SU-DHL-6 (cell line): Measurements from ENCODE around the gene PWP2.

Experiments used
- H2AFZ ChIP-seq: fragments of 200-600 bp; sonication (generic); 2 replicates; pipeline ENCODE4 v1.6.1; 2014; ENCODE audit warnings: low read depth, mild to moderate bottlenecking, moderate library complexity, mixed read lengths, antibody characterized with exemption, low read length; ENCODE audit not compliant: severe bottlenecking
- H3F3A ChIP-seq: fragments of 200-600 bp; shearing (Covaris generic); 2 replicates; pipeline ENCODE4 v1.6.0; 2016; ENCODE audit warnings: antibody characterized with exemption, mild to moderate bottlenecking; ENCODE audit not compliant: insufficient read depth
- H3K27ac ChIP-seq: fragments of 200-600 bp; sonication (generic); 2 replicates; pipeline ENCODE4 v1.5.1; 2016; ENCODE audit warnings: low read depth, mild to moderate bottlenecking, low read length, moderate library complexity, mixed read lengths
- H3K27me3 ChIP-seq: fragments of 200-600 bp; sonication (generic), shearing (Covaris generic); 2 replicates; pipeline ENCODE4 v1.6.0; 2014; ENCODE audit warnings: mild to moderate bottlenecking, low read length
- H3K36me3 ChIP-seq: fragments of 200-600 bp; sonication (generic); 2 replicates; pipeline ENCODE4 v1.6.1; 2014; ENCODE audit warnings: mild to moderate bottlenecking, low read length, mixed read lengths
- H3K4me2 ChIP-seq: fragments of 300-600, 200-600 bp; shearing (Covaris generic), sonication (generic); 2 replicates; pipeline ENCODE4 v1.6.0; 2014; ENCODE audit warnings: low read length, low read depth, mild to moderate bottlenecking; ENCODE audit not compliant: poor library complexity, severe bottlenecking
- H3K4me3 ChIP-seq: fragments of 200-600 bp; sonication (generic); 2 replicates; pipeline ENCODE4 v1.5.1; 2014; ENCODE audit warnings: antibody characterized with exemption, low read length, mild to moderate bottlenecking, mixed read lengths; ENCODE audit not compliant: insufficient read depth, poor library complexity, severe bottlenecking
- H3K79me2 ChIP-seq: fragments of 200-600 bp; sonication (generic); 2 replicates; pipeline ENCODE4 v1.6.1; 2014; ENCODE audit warnings: mild to moderate bottlenecking, low read length, moderate library complexity; ENCODE audit not compliant: insufficient read depth
- H3K9ac ChIP-seq: fragments of 200-600 bp; sonication (generic); 2 replicates; pipeline ENCODE4 v1.7.0; 2014; ENCODE audit warnings: mild to moderate bottlenecking, low read length
- H3K9me2 ChIP-seq: fragments of 200-600 bp; sonication (generic); replicated peaks from 2 replicates; pipeline ENCODE4 v1.6.1; 2014; ENCODE audit warnings: low read length; ENCODE audit not compliant: insufficient read depth
- H3K9me3 ChIP-seq: fragments of 200-600 bp; sonication (generic); 2 replicates; pipeline ENCODE4 v1.6.1; 2014; ENCODE audit warnings: low read length, mixed read lengths; ENCODE audit not compliant: insufficient read depth
- H4K20me1 ChIP-seq: fragments of 200-600 bp; sonication (generic); 2 replicates; pipeline ENCODE4 v1.6.1; 2014; ENCODE audit warnings: low read depth, mild to moderate bottlenecking, antibody characterized with exemption, low read length, moderate library complexity, mixed read lengths
- EZH2phosphoT487 ChIP-seq: fragments of 200-600 bp; sonication (generic), shearing (Covaris generic); conservative IDR thresholded peaks from 2 replicates; pipeline ENCODE4 v1.6.1; 2018; ENCODE audit warnings: mild to moderate bottlenecking, antibody characterized with exemption, low read length, moderate library complexity, mixed read lengths
- TF ChIP-seq, protein P1 (sequence below): fragments of 200-600 bp; sonication (generic); IDR thresholded peaks from one replicate; pipeline ENCODE4 v1.5.1; 2017; ENCODE audit warnings: antibody characterized with exemption, mild to moderate bottlenecking, low read length, moderate library complexity; ENCODE audit not compliant: insufficient read depth, poor library complexity, severe bottlenecking

The PWP2 gene

GRCh38 chr21:44088401-44088780 is 18.8 kb upstream of the PWP2 start:
- no peaks in the 10 kb centered on the region for H3K79me2 ChIP-seq
- no peaks in the 10 kb centered on the region for H3F3A ChIP-seq
- H3K36me3 ChIP-seq = no peaks in the 10 kb centered on the region; the same call in 1 of the 2 replicates
- H2AFZ ChIP-seq = no peak overlapping the region
- H3K27ac ChIP-seq = no peak overlapping the region
- no peaks in the 10 kb centered on the region for H3K9me3 ChIP-seq
- H3K4me3 ChIP-seq = no peak overlapping the region
- no peak overlapping the region for H3K9ac ChIP-seq
- H4K20me1 ChIP-seq = no peaks in the 10 kb centered on the region
- H3K27me3 ChIP-seq = no peaks in the 10 kb centered on the region
- no peaks in the 10 kb centered on the region for H3K9me2 ChIP-seq
- no peak overlapping the region for H3K4me2 ChIP-seq
- no peak for TF ChIP-seq EZH2phosphoT487
- TF ChIP-seq, protein P1, sequence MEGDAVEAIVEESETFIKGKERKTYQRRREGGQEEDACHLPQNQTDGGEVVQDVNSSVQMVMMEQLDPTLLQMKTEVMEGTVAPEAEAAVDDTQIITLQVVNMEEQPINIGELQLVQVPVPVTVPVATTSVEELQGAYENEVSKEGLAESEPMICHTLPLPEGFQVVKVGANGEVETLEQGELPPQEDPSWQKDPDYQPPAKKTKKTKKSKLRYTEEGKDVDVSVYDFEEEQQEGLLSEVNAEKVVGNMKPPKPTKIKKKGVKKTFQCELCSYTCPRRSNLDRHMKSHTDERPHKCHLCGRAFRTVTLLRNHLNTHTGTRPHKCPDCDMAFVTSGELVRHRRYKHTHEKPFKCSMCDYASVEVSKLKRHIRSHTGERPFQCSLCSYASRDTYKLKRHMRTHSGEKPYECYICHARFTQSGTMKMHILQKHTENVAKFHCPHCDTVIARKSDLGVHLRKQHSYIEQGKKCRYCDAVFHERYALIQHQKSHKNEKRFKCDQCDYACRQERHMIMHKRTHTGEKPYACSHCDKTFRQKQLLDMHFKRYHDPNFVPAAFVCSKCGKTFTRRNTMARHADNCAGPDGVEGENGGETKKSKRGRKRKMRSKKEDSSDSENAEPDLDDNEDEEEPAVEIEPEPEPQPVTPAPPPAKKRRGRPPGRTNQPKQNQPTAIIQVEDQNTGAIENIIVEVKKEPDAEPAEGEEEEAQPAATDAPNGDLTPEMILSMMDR = no peak

DNA sequence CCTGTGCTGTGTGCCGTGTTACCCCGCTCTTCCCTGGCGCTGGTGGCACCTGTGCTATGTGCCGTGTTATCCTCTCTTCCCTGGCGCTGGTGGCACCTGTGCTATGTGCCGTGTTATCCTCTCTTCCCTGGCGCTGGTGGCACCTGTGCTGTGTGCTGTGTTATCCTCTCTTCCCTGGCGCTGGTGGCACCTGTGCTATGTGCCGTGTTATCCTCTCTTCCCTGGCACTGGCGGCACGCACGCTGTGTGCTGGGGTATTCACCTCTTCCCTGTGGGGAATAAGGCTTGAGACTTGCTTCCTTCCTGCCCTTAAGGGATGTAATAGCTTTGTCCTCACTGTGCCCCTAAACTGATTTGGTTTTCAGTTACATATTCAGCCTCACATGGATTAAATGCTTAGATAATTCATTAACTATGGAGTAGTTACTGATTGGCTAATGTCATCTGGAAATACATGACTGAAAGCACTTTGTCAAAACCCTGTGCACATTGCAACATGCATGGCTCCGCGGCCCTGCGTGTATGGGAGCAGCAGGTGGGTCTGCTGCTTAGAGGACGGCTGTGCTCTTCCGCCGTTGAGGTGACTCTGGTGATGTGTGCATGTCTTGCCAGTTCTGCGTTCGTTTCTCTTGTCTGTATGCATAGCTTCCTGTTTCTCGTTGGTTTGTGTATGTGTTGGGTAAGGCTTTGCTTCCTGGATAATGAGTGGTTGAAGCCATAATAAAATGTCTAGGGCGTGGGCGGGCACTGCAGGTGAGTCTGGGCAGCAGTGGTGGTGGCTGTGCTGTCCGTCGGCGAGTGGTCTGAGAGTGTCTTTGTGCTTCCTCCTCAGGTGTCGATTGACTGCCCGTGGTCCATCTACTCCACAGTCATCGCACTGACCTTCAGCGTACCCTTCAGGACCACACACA is 17.9 kb upstream of the PWP2 start:
- no peaks in the 10 kb centered on the region for H3K79me2 ChIP-seq
- TF ChIP-seq, protein P1 = no peak
- TF ChIP-seq EZH2phosphoT487 = no peak
- H4K20me1 ChIP-seq = no peaks in the 10 kb centered on the region
- H2AFZ ChIP-seq = no peak overlapping the region
- peak overlapping the region; percentile 58; the same call in 1 of the 2 replicates for H3K27ac ChIP-seq
- no peaks in the 10 kb centered on the region; the same call in 1 of the 2 replicates for H3K36me3 ChIP-seq
- H3K4me2 ChIP-seq = no peak overlapping the region
- no peaks in the 10 kb centered on the region for H3K27me3 ChIP-seq
- no peaks in the 10 kb centered on the region for H3K9me3 ChIP-seq
- H3K9me2 ChIP-seq = no peaks in the 10 kb centered on the region
- no peak overlapping the region for H3K9ac ChIP-seq
- H3K4me3 ChIP-seq = no peak overlapping the region
- no peaks in the 10 kb centered on the region for H3F3A ChIP-seq

- Histone ChIP-seq H3K79me2 (no peaks in the 10 kb centered on the region), H3K27ac (peak overlapping the region; percentile 58), H4K20me1 (no peaks in the 10 kb centered on the region), H3K4me2 (no peak overlapping the region), H2AFZ (no peak overlapping the region), H3K9me3 (no peaks in the 10 kb centered on the region), H3K9ac (no peak overlapping the region), H3F3A (no peaks in the 10 kb centered on the region), H3K36me3 (peaks cover 4% of the 10 kb centered on the region; the same call in 1 of the 2 replicates), H3K9me2 (no peaks in the 10 kb centered on the region), H3K4me3 (no peak overlapping the region), H3K27me3 (no peaks in the 10 kb centered on the region)
- TF ChIP-seq EZH2phosphoT487 = no peak
- TF ChIP-seq, protein P1 = no peak
Measured at GRCh38 chr21:44090325-44090724, 16.9 kb upstream of the PWP2 start.
